Measurements from ENCODE around the gene SUSD6.
A peak's percentile ranks its signal among the peaks of the same experiment; 100 is the strongest.
"Not testable (repeated sequence)": the region's sequence is repeated elsewhere in the genome, so short reads cannot be mapped to it uniquely, and the experiment has no call there.

SUSD6 gene

DNA sequence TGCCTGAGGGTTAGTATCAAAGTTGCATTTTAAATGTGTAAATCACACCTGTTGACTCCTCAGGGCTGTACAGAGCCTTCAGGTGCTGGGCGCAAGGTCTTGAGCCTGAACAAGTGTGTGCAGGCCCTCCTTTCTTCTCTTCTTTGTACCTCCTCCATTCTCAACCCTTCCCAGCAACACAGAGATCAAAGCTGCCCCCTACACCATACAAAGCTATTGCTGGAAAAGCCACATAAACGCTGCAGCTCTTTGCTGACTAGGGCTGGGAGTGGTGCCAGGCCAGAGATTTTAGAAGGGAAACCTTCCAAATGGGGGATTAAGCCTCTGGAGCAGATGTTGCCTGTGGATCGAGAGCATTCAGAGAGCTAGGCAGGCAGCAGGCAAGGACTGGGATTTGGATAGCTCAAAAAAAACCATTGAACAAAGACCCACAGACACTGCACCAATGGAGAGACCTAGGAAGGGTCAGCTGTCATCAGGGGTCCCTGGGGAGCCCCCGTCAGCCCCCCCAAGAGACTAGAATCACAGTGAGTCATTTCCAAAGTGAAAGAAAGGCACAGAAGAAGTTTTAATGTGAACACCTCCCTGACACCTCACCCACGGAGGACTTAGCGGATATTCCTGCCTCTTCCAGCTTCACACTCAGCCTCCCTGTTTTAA, 18.2 kb upstream of the SUSD6 start:
- Mint-ChIP-seq H3K27me3 (ENCODE audit: low read depth, poor library complexity) (peaks cover 3% of the 10 kb centered on the region), H3K4me1 (peaks cover 11% of the 10 kb centered on the region), H3K4me3 (no peak overlapping the region), H3K9me3 (no peaks in the 10 kb centered on the region), H3K36me3 (ENCODE audit: low read depth) (no peaks in the 10 kb centered on the region), H3K27ac (peak overlapping the region; percentile 72)
- no peak for DNase-seq
- TF ChIP-seq, protein P1, sequence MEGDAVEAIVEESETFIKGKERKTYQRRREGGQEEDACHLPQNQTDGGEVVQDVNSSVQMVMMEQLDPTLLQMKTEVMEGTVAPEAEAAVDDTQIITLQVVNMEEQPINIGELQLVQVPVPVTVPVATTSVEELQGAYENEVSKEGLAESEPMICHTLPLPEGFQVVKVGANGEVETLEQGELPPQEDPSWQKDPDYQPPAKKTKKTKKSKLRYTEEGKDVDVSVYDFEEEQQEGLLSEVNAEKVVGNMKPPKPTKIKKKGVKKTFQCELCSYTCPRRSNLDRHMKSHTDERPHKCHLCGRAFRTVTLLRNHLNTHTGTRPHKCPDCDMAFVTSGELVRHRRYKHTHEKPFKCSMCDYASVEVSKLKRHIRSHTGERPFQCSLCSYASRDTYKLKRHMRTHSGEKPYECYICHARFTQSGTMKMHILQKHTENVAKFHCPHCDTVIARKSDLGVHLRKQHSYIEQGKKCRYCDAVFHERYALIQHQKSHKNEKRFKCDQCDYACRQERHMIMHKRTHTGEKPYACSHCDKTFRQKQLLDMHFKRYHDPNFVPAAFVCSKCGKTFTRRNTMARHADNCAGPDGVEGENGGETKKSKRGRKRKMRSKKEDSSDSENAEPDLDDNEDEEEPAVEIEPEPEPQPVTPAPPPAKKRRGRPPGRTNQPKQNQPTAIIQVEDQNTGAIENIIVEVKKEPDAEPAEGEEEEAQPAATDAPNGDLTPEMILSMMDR (IDR thresholded peaks at IDR 0.05), result no peak

DNA sequence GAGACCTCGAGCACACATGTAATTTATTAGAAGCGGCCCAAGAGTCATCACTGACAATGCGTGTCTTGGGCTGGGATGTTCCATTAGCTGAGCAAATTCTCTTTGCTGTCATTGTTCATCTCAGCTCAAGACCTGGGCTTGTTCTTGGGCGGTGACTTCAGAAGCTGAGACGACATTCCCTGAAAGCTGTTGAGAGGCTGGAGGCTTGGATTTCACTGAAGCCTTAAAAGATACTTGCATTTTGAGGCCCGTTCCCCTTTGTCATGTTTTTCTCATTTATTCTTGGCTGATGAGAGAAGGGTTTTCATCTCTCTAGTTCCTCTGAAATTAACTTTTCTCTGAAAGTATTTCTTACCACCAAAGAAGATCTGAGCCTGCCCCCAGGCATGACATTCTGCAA, 16.6 kb upstream of the SUSD6 start:
- Mint-ChIP-seq H3K9me3 (no peaks in the 10 kb centered on the region), H3K4me3 (no peak overlapping the region), H3K27me3 (ENCODE audit: low read depth, poor library complexity) (no peaks in the 10 kb centered on the region), H3K27ac (no peak overlapping the region), H3K4me1 (peaks cover 11% of the 10 kb centered on the region), H3K36me3 (ENCODE audit: low read depth) (no peaks in the 10 kb centered on the region)
- no peak for DNase-seq
- TF ChIP-seq, protein P1 (IDR thresholded peaks at IDR 0.05), result no peak

DNA sequence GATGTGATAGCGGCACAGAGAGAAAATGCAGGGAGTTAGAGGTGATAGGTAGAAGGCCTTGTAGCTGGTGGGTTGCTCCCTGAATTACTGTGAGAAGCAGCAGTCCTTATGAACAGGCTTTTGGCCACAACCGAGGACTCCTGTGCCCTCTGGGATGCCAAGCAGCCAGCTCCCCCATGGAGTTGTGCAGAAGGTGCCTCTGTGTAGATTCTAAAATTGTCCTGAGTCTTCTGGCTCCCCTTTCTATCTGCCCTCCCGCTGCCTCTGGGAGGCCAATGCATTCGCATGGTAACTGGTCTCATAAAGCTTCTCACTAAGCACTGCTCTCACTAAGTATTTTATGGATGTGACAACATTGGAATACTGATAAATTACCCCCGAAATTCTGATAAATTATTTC, 16.1 kb upstream of the SUSD6 start:
- no peaks in the 10 kb centered on the region for H3K36me3 Mint-ChIP-seq (ENCODE audit: low read depth)
- peaks cover 11% of the 10 kb centered on the region for H3K4me1 Mint-ChIP-seq
- no peaks in the 10 kb centered on the region for H3K27me3 Mint-ChIP-seq (ENCODE audit: low read depth, poor library complexity)
- no peak overlapping the region for H3K27ac Mint-ChIP-seq
- no peak for DNase-seq
- H3K9me3 Mint-ChIP-seq, result no peaks in the 10 kb centered on the region
- H3K4me3 Mint-ChIP-seq, result no peak overlapping the region
- TF ChIP-seq, protein P1 (IDR thresholded peaks at IDR 0.05), result no peak

DNA sequence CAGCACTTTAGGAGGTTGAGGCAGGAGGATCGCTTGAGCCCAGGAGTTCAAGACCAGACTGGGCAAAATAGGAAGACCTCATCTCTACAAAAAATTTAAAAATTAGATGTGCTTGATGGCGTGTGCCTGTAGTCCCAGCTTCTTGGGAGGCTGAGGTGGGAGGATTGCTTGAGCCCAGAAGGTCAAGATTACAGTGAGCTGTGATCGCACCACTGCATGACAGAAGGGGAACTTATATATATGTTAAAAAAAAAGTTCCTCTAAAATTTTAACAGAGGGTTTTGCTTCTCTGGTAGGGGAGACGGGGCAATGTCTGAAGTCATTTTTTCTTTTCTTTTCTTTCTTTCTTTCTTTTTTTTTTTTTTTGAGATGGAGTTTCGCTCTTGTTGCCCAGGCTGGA, 12.0 kb upstream of the SUSD6 start:
- not testable (repeated sequence) for DNase-seq; H3K4me1 Mint-ChIP-seq; H3K27me3 Mint-ChIP-seq (ENCODE audit: low read depth, poor library complexity); H3K9me3 Mint-ChIP-seq; H3K36me3 Mint-ChIP-seq (ENCODE audit: low read depth); H3K27ac Mint-ChIP-seq; H3K4me3 Mint-ChIP-seq

DNA sequence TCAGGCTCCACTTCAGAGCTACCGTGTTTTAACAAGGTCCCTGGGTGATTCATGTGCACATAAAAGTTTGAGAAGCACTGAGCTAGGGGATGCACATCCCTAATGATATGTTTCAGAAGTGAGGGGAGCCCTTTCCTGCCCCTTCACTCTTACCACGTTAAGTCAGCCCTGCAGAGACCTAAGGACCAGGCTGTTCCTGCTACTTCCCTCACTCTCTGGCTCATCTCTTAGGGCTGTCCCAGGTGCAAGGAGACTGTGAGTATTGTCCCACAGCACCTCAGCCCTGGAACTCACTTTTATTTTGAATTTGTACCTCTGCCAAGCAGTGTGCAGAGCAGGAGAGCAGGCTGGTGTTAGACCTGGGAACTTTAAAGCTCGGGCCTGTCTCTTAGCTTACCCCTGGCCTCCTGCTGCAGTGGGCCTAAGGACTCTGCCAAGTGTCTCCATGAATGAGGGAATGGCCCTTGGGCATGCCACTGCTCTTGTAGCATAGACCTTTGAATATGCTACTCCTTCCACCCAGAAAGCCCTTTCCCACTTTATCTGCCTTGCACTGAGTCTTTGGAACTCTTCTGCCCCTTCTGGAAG, 11.0 kb upstream of the SUSD6 start:
- no peaks in the 10 kb centered on the region for H3K9me3 Mint-ChIP-seq
- no peak overlapping the region for H3K27ac Mint-ChIP-seq
- TF ChIP-seq, protein P1 (IDR thresholded peaks at IDR 0.05), result no peak
- no peak for DNase-seq
- no peaks in the 10 kb centered on the region for H3K36me3 Mint-ChIP-seq (ENCODE audit: low read depth)
- no peak overlapping the region for H3K4me3 Mint-ChIP-seq
- no peaks in the 10 kb centered on the region for H3K27me3 Mint-ChIP-seq (ENCODE audit: low read depth, poor library complexity)
- H3K4me1 Mint-ChIP-seq, result no peaks in the 10 kb centered on the region

DNA sequence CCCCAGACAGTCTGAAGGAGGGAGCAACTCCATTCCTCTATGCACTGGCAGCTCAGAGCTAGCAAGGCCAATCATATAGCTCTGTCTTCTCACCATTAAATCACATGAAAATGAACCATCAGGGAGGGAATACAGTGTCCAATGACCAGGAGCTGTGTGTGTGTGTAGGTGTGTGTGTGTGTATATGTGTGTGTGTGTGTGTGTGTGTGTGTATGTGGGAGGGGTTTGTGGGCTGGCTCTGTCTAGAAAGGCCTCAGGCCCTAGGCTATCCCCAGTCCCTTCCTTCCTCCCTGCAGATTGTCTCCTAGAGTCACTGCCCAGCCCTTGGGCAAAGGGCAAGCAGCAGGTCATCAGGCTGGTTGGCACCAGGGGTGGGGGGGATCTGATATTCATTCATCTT, 5.7 kb upstream of the SUSD6 start:
- Mint-ChIP-seq H3K27me3 (ENCODE audit: low read depth, poor library complexity) (no peaks in the 10 kb centered on the region), H3K36me3 (ENCODE audit: low read depth) (no peaks in the 10 kb centered on the region), H3K4me1 (peaks cover 42% of the 10 kb centered on the region), H3K4me3 (no peak overlapping the region), H3K9me3 (no peaks in the 10 kb centered on the region), H3K27ac (peak overlapping the region; percentile 83)
- TF ChIP-seq, protein P1 (IDR thresholded peaks at IDR 0.05), result no peak
- DNase-seq, result no peak
